Erythroblast (primary cell): ENCODE measurements around the gene TPRX1.

Experiments
- GATA1 ChIP-seq: IDR thresholded peaks from 2 replicates; pipeline ENCODE4 v1.6.1; 2011; ENCODE audit warnings: low read depth, mild to moderate bottlenecking, control low read depth, low read length, moderate library complexity
- POLR2A ChIP-seq: IDR thresholded peaks from 2 replicates; pipeline ENCODE4 v1.6.1; 2011; ENCODE audit warnings: mild to moderate bottlenecking, low read length

DNA sequence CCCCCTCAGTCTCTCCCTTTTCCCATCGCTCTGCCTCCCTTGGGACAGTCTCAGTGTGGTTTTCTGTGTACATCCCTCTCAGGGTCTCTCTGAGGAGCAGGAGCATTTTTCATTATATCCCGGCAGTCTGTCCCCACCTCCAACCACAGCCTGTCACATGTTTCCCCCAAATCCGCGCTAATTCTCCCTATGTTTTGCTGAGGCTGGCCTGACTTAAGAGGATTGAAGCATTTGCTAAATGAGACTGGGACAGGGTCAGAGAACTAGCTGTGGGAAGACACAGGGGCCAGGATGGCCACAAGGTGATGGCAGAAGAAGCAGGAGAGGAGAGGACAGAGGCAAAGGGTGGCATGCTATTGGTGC is 5.5 kb downstream of the TPRX1 start:
- TF ChIP-seq POLR2A (no peak), GATA1 (no peak)
